GM23338 (cell line): ENCODE data around the gene PHRF1. TPM values are rescaled to one million over a fixed set of nuclear protein-coding genes. Genes with fewer than 3 reads are reported as not detected.

Source experiments
- ATAC-seq: fragments of 200-7000 bp; cut with Tn5 transposase; 3 replicates; pipeline ENCODE4 v1.9.1; 2020
- DNase-seq: peaks from one replicate; pipeline ENCODE4 v3.0.0-alpha.2; 2015; ENCODE audit warnings: low spot score
- H2AFZ ChIP-seq: fragments of 200-600 bp; sonication (generic); 2 replicates; pipeline ENCODE4 v1.8.0; 2016; ENCODE audit warnings: antibody characterized with exemption, mild to moderate bottlenecking, moderate library complexity
- H3F3A ChIP-seq: fragments of 200-600 bp; sonication (generic); replicated peaks from 2 replicates; pipeline ENCODE4 v1.8.0; 2017; ENCODE audit warnings: antibody characterized with exemption, mixed run types, low read depth
- H3K27ac ChIP-seq: fragments of 200-600 bp; sonication (generic); 2 replicates; pipeline ENCODE4 v1.6.1; 2016; ENCODE audit warnings: low read depth
- H3K27me3 ChIP-seq: fragments of 200-600 bp; sonication (generic); 2 replicates; pipeline ENCODE4 v1.8.0; 2016; ENCODE audit warnings: mild to moderate bottlenecking, mixed run types, moderate library complexity; ENCODE audit not compliant: insufficient read depth
- H3K36me3 ChIP-seq: fragments of 200-600 bp; sonication (generic); 2 replicates; pipeline ENCODE4 v1.8.0; 2016; ENCODE audit warnings: mild to moderate bottlenecking; ENCODE audit not compliant: insufficient read depth
- H3K4me1 ChIP-seq: fragments of 200-600 bp; sonication (generic); 2 replicates; pipeline ENCODE4 v1.8.0; 2016; ENCODE audit warnings: mild to moderate bottlenecking, moderate library complexity; ENCODE audit not compliant: insufficient read depth
- H3K4me2 ChIP-seq: fragments of 200-600 bp; sonication (generic); 2 replicates; pipeline ENCODE4 v1.7.1; 2017; ENCODE audit warnings: mixed run types
- H3K4me3 ChIP-seq: fragments of 200-600 bp; sonication (generic); 2 replicates; pipeline ENCODE4 v1.6.1; 2016; ENCODE audit warnings: mixed run types
- H3K79me2 ChIP-seq: fragments of 200-600 bp; sonication (generic); replicated peaks from 2 replicates; pipeline ENCODE4 v1.8.0; 2017; ENCODE audit warnings: mild to moderate bottlenecking; ENCODE audit not compliant: insufficient read depth
- H3K9me2 ChIP-seq: fragments of 200-600 bp; sonication (generic); 2 replicates; pipeline ENCODE4 v1.8.0; 2017; ENCODE audit not compliant: insufficient read depth
- H4K20me1 ChIP-seq: fragments of 200-600 bp; sonication (generic); replicated peaks from 2 replicates; pipeline ENCODE4 v1.8.0; 2017; ENCODE audit warnings: mild to moderate bottlenecking; ENCODE audit not compliant: insufficient read depth
- H3K27ac Mint-ChIP-seq: 2 replicates; pipeline ENCODE4 v1.8.0; 2020; ENCODE audit warnings: inconsistent platforms, mild to moderate bottlenecking, moderate library complexity, mixed read lengths
- H3K27me3 Mint-ChIP-seq: 3 replicates; pipeline ENCODE4 v1.8.0; 2022; ENCODE audit warnings: low read depth, mild to moderate bottlenecking, moderate library complexity, mixed read lengths, inconsistent platforms; ENCODE audit not compliant: insufficient read depth, poor library complexity
- H3K36me3 Mint-ChIP-seq: 3 replicates; pipeline ENCODE4 v1.8.0; 2021; ENCODE audit warnings: low read depth, mild to moderate bottlenecking, inconsistent platforms, moderate library complexity, mixed read lengths
- H3K4me1 Mint-ChIP-seq: 3 replicates; pipeline ENCODE4 v1.8.0; 2020; ENCODE audit warnings: mild to moderate bottlenecking, inconsistent platforms, mixed read lengths
- H3K4me3 Mint-ChIP-seq: 3 replicates; pipeline ENCODE4 v1.8.0; 2021; ENCODE audit warnings: moderate library complexity, mild to moderate bottlenecking, inconsistent platforms, mixed read lengths
- H3K9me3 Mint-ChIP-seq: 3 replicates; pipeline ENCODE4 v1.8.0; 2020; ENCODE audit warnings: moderate library complexity, mild to moderate bottlenecking, inconsistent platforms, mixed read lengths
- CREB1 ChIP-seq: fragments of 250-450 bp; sonication (Bioruptor Pico); IDR thresholded peaks from 2 replicates; pipeline ENCODE4 v1.5.0; 2020; ENCODE audit warnings: low read depth, mild to moderate bottlenecking, moderate library complexity
- CTCF ChIP-seq, 2 experiments: fragments of 200-600 bp in 1 of 2; sonication (generic) in 1 of 2; conservative IDR thresholded peaks; 2 replicates each; pipeline versions ENCODE4 v1.5.1 to v1.6.1; 2016 to 2017; ENCODE audit warnings: antibody characterized with exemption in 2 of 2, low read depth in 2 of 2, mild to moderate bottlenecking in 2 of 2, moderate library complexity in 1 of 2
- ETS1 ChIP-seq: IDR thresholded peaks from 2 replicates; pipeline ENCODE4 v1.6.1; 2016; ENCODE audit warnings: antibody characterized with exemption
- EZH2 ChIP-seq: fragments of 200-600 bp; sonication (generic); IDR thresholded peaks from one replicate; pipeline ENCODE4 v1.8.0; 2017; ENCODE audit warnings: antibody characterized with exemption, mild to moderate bottlenecking, low read depth; ENCODE audit not compliant: unreplicated experiment
- EZH2phosphoT487 ChIP-seq: fragments of 200-600 bp; sonication (generic); IDR thresholded peaks from one replicate; pipeline ENCODE4 v1.8.1; 2018; ENCODE audit warnings: antibody characterized with exemption; ENCODE audit not compliant: unreplicated experiment
- JUNB ChIP-seq: IDR thresholded peaks from one replicate; pipeline ENCODE4 v1.6.1; 2016; ENCODE audit warnings: antibody characterized with exemption; ENCODE audit not compliant: unreplicated experiment
- NANOG ChIP-seq: IDR thresholded peaks from 2 replicates; pipeline ENCODE4 v1.6.1; 2016; ENCODE audit warnings: antibody characterized with exemption, borderline replicate concordance
- POLR2AphosphoS5 ChIP-seq: IDR thresholded peaks from 2 replicates; pipeline ENCODE4 v1.6.1; 2016; ENCODE audit warnings: antibody characterized with exemption, low read depth
- REST ChIP-seq: IDR thresholded peaks from one replicate; pipeline ENCODE4 v1.6.1; 2018; ENCODE audit warnings: antibody characterized with exemption; ENCODE audit not compliant: unreplicated experiment
- STAT1 ChIP-seq: IDR thresholded peaks from one replicate; pipeline ENCODE4 v1.6.1; 2016; ENCODE audit warnings: antibody characterized with exemption; ENCODE audit not compliant: unreplicated experiment
- ZNF114 ChIP-seq: fragments of 250-450 bp; sonication (Bioruptor Pico); IDR thresholded peaks from 2 replicates; pipeline ENCODE4 v1.5.0; 2020; ENCODE audit warnings: mild to moderate bottlenecking, moderate library complexity
- ZNF331 ChIP-seq: fragments of 250-450 bp; sonication (Bioruptor Pico); IDR thresholded peaks from 2 replicates; pipeline ENCODE4 v1.5.0; 2020; ENCODE audit warnings: low read depth, mild to moderate bottlenecking, moderate library complexity
- ZNF462 ChIP-seq: fragments of 250-450 bp; sonication (Bioruptor Pico); IDR thresholded peaks from 2 replicates; pipeline ENCODE4 v1.5.0; 2020; ENCODE audit warnings: mild to moderate bottlenecking, moderate library complexity
- polyA plus RNA-seq: library from polyadenylated mRNA; unstranded; fragments of >200 nt; fragmentation: Nextera tagmentation; extraction: Ambion mirVana; gene quantifications from 2 replicates; pipeline ENCODE4 v1.2.1, GENCODE V29; 2016
- total RNA-seq: library from RNA; depleted of rRNA; stranded (reverse); fragments of >200 nt; shearing (Covaris generic); gene quantifications from 2 replicates; pipeline ENCODE4 v1.2.3, GENCODE V29; 2014

Gene PHRF1
- total and polyA plus RNA-seq, 2 experiments from 2014 or later = 11.0 to 45.9 TPM

- H3K4me1 Mint-ChIP-seq = no peaks in the 10 kb centered on the region; the same call in 2 of the 3 replicates
- Histone ChIP-seq H3F3A (0 out of 2 replicates have a peak, but pooled peaks cover 1% of the 10 kb centered on the region), H3K36me3 (no peaks in the 10 kb centered on the region), H3K4me2 (no peak overlapping the region), H3K4me1 (no peaks in the 10 kb centered on the region), H3K27me3 (no peaks in the 10 kb centered on the region), H3K27ac (no peak overlapping the region), H3K79me2 (no peaks in the 10 kb centered on the region), H2AFZ (no peak overlapping the region), H3K9me2 (no peaks in the 10 kb centered on the region), H3K4me3 (no peak overlapping the region), H4K20me1 (no peaks in the 10 kb centered on the region)
- no peak for TF ChIP-seq ZNF462 (CRISPR knock-in tag)
- TF ChIP-seq POLR2AphosphoS5 = no peak
- no peak for TF ChIP-seq STAT1
- TF ChIP-seq ETS1 = no peak
- TF ChIP-seq NANOG = no peak
- no peak for TF ChIP-seq CTCF (conservative IDR thresholded peaks at IDR 0.05; ENCODE audit: low read depth in 2 of 2)
- TF ChIP-seq JUNB = no peak
- TF ChIP-seq ZNF331 (CRISPR knock-in tag) = no peak
- TF ChIP-seq EZH2 = no peak
- no peak for TF ChIP-seq ZNF114 (CRISPR knock-in tag)
- no peak for TF ChIP-seq CREB1 (CRISPR knock-in tag)
- no peak for TF ChIP-seq REST
- no peak for TF ChIP-seq EZH2phosphoT487
- H3K4me3 Mint-ChIP-seq = no peak overlapping the region
- DNase-seq (no peak), ATAC-seq (no peak)
- peaks cover 8% of the 10 kb centered on the region for H3K27me3 Mint-ChIP-seq
- no peaks in the 10 kb centered on the region for H3K9me3 Mint-ChIP-seq
- no peak overlapping the region for H3K27ac Mint-ChIP-seq
- no peaks in the 10 kb centered on the region for H3K36me3 Mint-ChIP-seq
Observed at GRCh38 chr11:548700-549603, 27.3 kb upstream of the PHRF1 start.
